ENCODE measurements around the gene PATJ.

DNA sequence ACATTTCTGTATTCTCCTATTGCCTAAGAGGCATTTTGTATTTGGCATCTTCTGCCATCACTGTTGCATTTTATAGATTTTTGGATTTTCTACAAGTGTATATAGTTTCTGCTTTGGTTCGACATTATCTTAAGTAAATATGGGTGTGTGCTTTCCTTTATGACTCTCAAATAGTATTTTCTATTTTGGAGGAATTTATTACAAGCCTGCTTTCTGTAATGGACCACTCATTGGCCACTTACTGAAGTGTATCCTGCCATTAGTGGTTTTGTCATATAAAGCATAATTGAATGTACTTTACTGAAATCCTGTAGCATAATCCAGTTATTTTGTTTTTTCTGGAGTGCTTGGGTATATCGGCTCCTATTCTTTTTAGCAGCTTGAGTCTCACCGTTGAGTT, 184.3 kb downstream of the PATJ start:
- no peak for TF ChIP-seq YY1 (IDR thresholded peaks at IDR 0.05; ENCODE audit: low read depth)
- TF ChIP-seq, protein P1, sequence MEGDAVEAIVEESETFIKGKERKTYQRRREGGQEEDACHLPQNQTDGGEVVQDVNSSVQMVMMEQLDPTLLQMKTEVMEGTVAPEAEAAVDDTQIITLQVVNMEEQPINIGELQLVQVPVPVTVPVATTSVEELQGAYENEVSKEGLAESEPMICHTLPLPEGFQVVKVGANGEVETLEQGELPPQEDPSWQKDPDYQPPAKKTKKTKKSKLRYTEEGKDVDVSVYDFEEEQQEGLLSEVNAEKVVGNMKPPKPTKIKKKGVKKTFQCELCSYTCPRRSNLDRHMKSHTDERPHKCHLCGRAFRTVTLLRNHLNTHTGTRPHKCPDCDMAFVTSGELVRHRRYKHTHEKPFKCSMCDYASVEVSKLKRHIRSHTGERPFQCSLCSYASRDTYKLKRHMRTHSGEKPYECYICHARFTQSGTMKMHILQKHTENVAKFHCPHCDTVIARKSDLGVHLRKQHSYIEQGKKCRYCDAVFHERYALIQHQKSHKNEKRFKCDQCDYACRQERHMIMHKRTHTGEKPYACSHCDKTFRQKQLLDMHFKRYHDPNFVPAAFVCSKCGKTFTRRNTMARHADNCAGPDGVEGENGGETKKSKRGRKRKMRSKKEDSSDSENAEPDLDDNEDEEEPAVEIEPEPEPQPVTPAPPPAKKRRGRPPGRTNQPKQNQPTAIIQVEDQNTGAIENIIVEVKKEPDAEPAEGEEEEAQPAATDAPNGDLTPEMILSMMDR (IDR thresholded peaks at IDR 0.05), result no peak

All from SK-N-SH (cell line).